GM18907 (cell line): ENCODE measurements around the gene ARL6IP1.
"Not testable (repeated sequence)": the region's sequence is repeated elsewhere in the genome, so short reads cannot be mapped to it uniquely, and the experiment has no call there.

Source experiments
- ATAC-seq: cut with Tn5 transposase; IDR thresholded peaks from one replicate; pipeline ENCODE4 v1.9.1; 2021; ENCODE audit warnings: mild to moderate bottlenecking, moderate library complexity; ENCODE audit not compliant: unreplicated experiment

The ARL6IP1 gene

GRCh38 chr16:18762713-18763112, 38.6 kb downstream of the ARL6IP1 start:
- ATAC-seq = peak; percentile 39

DNA sequence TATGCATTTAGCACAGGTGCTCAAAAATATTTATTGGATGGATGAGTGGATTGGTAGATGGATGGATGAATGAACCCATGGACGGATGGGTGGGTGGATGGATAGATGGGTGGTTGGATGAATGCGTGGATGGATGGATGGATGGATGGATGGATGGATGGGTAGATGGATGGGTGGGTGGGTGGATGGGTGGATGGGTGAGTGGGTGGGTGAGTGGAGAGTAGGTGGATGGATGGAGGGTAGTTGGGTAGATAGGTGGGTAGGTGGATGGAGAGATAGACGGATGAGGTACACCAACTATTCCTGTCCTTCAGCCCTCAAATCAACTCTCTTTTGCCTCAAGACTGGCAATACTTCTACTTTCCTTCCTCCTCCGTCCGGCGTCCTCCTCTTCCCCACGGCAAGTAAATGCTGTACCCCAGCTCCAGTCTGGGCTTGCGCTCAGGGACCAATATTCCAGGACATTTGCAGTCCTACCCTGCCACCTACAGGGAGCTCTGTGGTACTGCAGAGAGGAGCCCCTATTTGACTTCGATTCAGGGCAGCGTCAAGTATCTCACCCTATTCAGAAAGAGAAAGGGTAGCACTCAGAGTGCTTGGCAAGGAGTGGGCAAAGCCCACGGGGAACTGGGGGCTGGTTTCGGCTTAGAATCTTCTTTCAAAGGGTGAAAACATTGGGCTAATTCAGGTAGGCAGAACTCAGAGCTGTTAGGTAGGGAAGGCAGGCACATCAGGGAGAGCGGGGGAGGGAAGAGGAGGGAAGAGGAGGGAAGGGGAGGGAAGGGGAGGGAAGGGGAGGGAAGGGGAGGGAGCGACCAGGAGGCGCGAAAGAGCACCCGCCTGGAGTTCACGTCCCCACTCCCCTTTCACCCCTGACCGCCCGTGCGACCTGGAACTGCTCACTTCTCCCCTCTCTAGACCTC, 41.5 kb downstream of the ARL6IP1 start:
- ATAC-seq = peak; percentile 49

- peak; percentile 59 for ATAC-seq
These were observed 43.2 kb downstream of the ARL6IP1 start for GRCh38 chr16:18757960-18758660.

GRCh38 chr16:18756639-18757038, 44.7 kb downstream of the ARL6IP1 start:
- not testable (repeated sequence) for ATAC-seq

DNA sequence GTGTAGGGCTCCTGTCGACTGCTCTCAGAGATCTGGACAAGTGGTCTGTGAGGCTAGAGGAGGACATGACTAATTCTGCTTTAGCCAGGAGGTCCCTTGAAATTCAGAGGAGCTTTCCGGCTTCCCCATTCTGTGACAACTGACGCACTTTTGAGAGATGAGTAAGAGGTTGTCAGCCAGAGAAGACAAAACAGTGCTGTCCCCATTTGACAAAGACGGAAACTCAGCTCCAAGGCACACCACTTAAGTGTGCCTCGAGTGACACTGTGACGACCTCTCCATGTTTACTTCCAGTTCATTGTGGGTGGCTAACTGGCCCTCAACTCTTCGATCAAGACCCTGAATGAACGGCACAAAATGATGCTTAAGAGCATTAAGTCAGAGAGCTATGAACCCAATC, 58.5 kb downstream of the ARL6IP1 start:
- ATAC-seq = not testable (repeated sequence)
